Activated CD4-positive, alpha-beta T cell treated with anti-CD3 and anti-CD28 coated beads, Interleukin-2, amount 10 ng/mL, durations not matched to agents 24 days and 14 days (primary cell): Measurements from ENCODE around the gene UBA3. TPM values are rescaled to one million over a fixed set of nuclear protein-coding genes. Genes with fewer than 3 reads are reported as not detected.

ENCODE experiments used
- DNase-seq: peaks from one replicate; pipeline ENCODE4 v3.0.0; 2022
- H3K27ac Mint-ChIP-seq: one replicate; pipeline ENCODE4 v1.8.0; 2022; ENCODE audit warnings: mild to moderate bottlenecking, mixed read lengths
- H3K27me3 Mint-ChIP-seq: one replicate; pipeline ENCODE4 v1.8.0; 2022; ENCODE audit warnings: mixed read lengths
- H3K36me3 Mint-ChIP-seq: one replicate; pipeline ENCODE4 v1.8.0; 2022; ENCODE audit warnings: low read depth, mild to moderate bottlenecking, mixed read lengths
- H3K4me1 Mint-ChIP-seq: one replicate; pipeline ENCODE4 v1.8.0; 2021; ENCODE audit warnings: mixed read lengths
- H3K4me3 Mint-ChIP-seq: one replicate; pipeline ENCODE4 v1.8.0; 2022; ENCODE audit warnings: mild to moderate bottlenecking, moderate library complexity, mixed read lengths
- H3K9me3 Mint-ChIP-seq: one replicate; pipeline ENCODE4 v1.8.0; 2021; ENCODE audit warnings: mixed read lengths
- intact Hi-C: fragments of 100-400 bp; cut with micrococcal nuclease; formaldehyde crosslinking; loops from one replicate; pipeline ENCODE4 v1.15.1; 2023
- total RNA-seq: library from RNA; stranded (reverse); gene quantifications from 2 replicates; pipeline ENCODE4 v1.2.3, GENCODE V29; 2022

The UBA3 gene
- total RNA-seq, 1 donor from 2014 or later, result 95.3 TPM

- H3K36me3 Mint-ChIP-seq, result no peaks in the 10 kb centered on the region
- intact Hi-C loops, result no loop called here
- peaks cover 4% of the 10 kb centered on the region for H3K9me3 Mint-ChIP-seq
- DNase-seq, result no peak
- H3K4me1 Mint-ChIP-seq, result peaks cover 6% of the 10 kb centered on the region
- H3K4me3 Mint-ChIP-seq, result no peak overlapping the region
- peaks cover 2% of the 10 kb centered on the region for H3K27me3 Mint-ChIP-seq
- no peak overlapping the region for H3K27ac Mint-ChIP-seq
Observed at GRCh38 chr3:69115731-69116130, 35.6 kb upstream of the UBA3 start.

GRCh38 chr3:69113536-69113935, 33.4 kb upstream of the UBA3 start:
- Mint-ChIP-seq H3K27me3 (no peaks in the 10 kb centered on the region), H3K4me3 (no peak overlapping the region), H3K36me3 (no peaks in the 10 kb centered on the region), H3K4me1 (peaks cover 6% of the 10 kb centered on the region), H3K27ac (no peak overlapping the region), H3K9me3 (peaks cover 4% of the 10 kb centered on the region)
- DNase-seq, result no peak
- intact Hi-C loops, result no loop called here

- Mint-ChIP-seq H3K4me1 (peaks cover 6% of the 10 kb centered on the region), H3K4me3 (no peak overlapping the region), H3K27ac (no peak overlapping the region), H3K36me3 (peaks cover 5% of the 10 kb centered on the region), H3K27me3 (no peaks in the 10 kb centered on the region), H3K9me3 (peaks cover 4% of the 10 kb centered on the region)
- intact Hi-C loops, result no loop called here
- DNase-seq, result no peak
Observed at GRCh38 chr3:69110941-69111546, 30.9 kb upstream of the UBA3 start.

- no peaks in the 10 kb centered on the region for H3K27me3 Mint-ChIP-seq
- intact Hi-C loops, result no loop called here
- H3K36me3 Mint-ChIP-seq, result peaks cover 22% of the 10 kb centered on the region
- H3K9me3 Mint-ChIP-seq, result peaks cover 4% of the 10 kb centered on the region
- H3K27ac Mint-ChIP-seq, result no peak overlapping the region
- H3K4me1 Mint-ChIP-seq, result peaks cover 13% of the 10 kb centered on the region
- no peak for DNase-seq
- H3K4me3 Mint-ChIP-seq, result no peak overlapping the region
Observed at GRCh38 chr3:69108811-69109210, 28.6 kb upstream of the UBA3 start.

GRCh38 chr3:69107841-69108240, 27.7 kb upstream of the UBA3 start:
- H3K27ac Mint-ChIP-seq, result no peak overlapping the region
- H3K4me3 Mint-ChIP-seq, result no peak overlapping the region
- peaks cover 15% of the 10 kb centered on the region for H3K4me1 Mint-ChIP-seq
- intact Hi-C loops, result no loop called here
- no peaks in the 10 kb centered on the region for H3K27me3 Mint-ChIP-seq
- peaks cover 30% of the 10 kb centered on the region for H3K36me3 Mint-ChIP-seq
- no peaks in the 10 kb centered on the region for H3K9me3 Mint-ChIP-seq
- DNase-seq, result no peak

- DNase-seq, result no peak
- Mint-ChIP-seq H3K4me1 (peaks cover 25% of the 10 kb centered on the region), H3K27ac (no peak overlapping the region), H3K9me3 (no peaks in the 10 kb centered on the region), H3K4me3 (no peak overlapping the region), H3K27me3 (no peaks in the 10 kb centered on the region), H3K36me3 (peaks cover 48% of the 10 kb centered on the region)
- intact Hi-C loops, result no loop called here
Observed at GRCh38 chr3:69105320-69105719, 25.2 kb upstream of the UBA3 start.

GRCh38 chr3:69104586-69104985, 24.4 kb upstream of the UBA3 start:
- Mint-ChIP-seq H3K4me3 (no peak overlapping the region), H3K36me3 (peaks cover 54% of the 10 kb centered on the region), H3K27ac (no peak overlapping the region), H3K4me1 (peaks cover 28% of the 10 kb centered on the region), H3K27me3 (no peaks in the 10 kb centered on the region), H3K9me3 (no peaks in the 10 kb centered on the region)
- intact Hi-C loops, result no loop called here
- DNase-seq, result no peak

GRCh38 chr3:69103123-69103522, 23.0 kb upstream of the UBA3 start:
- no peak overlapping the region for H3K27ac Mint-ChIP-seq
- no peak for DNase-seq
- H3K4me3 Mint-ChIP-seq, result no peak overlapping the region
- H3K36me3 Mint-ChIP-seq, result peaks cover 57% of the 10 kb centered on the region
- H3K27me3 Mint-ChIP-seq, result no peaks in the 10 kb centered on the region
- peaks cover 28% of the 10 kb centered on the region for H3K4me1 Mint-ChIP-seq
- intact Hi-C loops, result no loop called here
- H3K9me3 Mint-ChIP-seq, result no peaks in the 10 kb centered on the region

GRCh38 chr3:69102384-69102783, 22.2 kb upstream of the UBA3 start:
- Mint-ChIP-seq H3K36me3 (peaks cover 58% of the 10 kb centered on the region), H3K4me3 (no peak overlapping the region), H3K9me3 (no peaks in the 10 kb centered on the region), H3K27ac (no peak overlapping the region), H3K4me1 (peaks cover 32% of the 10 kb centered on the region), H3K27me3 (no peaks in the 10 kb centered on the region)
- DNase-seq, result no peak
- intact Hi-C loops, result no loop called here

- H3K4me3 Mint-ChIP-seq, result no peak overlapping the region
- H3K9me3 Mint-ChIP-seq, result no peaks in the 10 kb centered on the region
- DNase-seq, result no peak
- H3K4me1 Mint-ChIP-seq, result peaks cover 48% of the 10 kb centered on the region
- H3K27ac Mint-ChIP-seq, result peak overlapping the region; percentile 53
- intact Hi-C loops, result no loop called here
- H3K36me3 Mint-ChIP-seq, result peaks cover 67% of the 10 kb centered on the region
- no peaks in the 10 kb centered on the region for H3K27me3 Mint-ChIP-seq
Observed at GRCh38 chr3:69099576-69099975, 19.4 kb upstream of the UBA3 start.

- no peak for DNase-seq
- peak overlapping the region; percentile 76 for H3K27ac Mint-ChIP-seq
- peaks cover 66% of the 10 kb centered on the region for H3K36me3 Mint-ChIP-seq
- peaks cover 57% of the 10 kb centered on the region for H3K4me1 Mint-ChIP-seq
- H3K9me3 Mint-ChIP-seq, result no peaks in the 10 kb centered on the region
- H3K4me3 Mint-ChIP-seq, result peak overlapping the region; percentile 28
- intact Hi-C loops, result no loop called here
- H3K27me3 Mint-ChIP-seq, result no peaks in the 10 kb centered on the region
Observed at GRCh38 chr3:69097407-69098086, 17.4 kb upstream of the UBA3 start.

- H3K36me3 Mint-ChIP-seq, result peaks cover 62% of the 10 kb centered on the region
- peak overlapping the region; percentile 85 for H3K4me3 Mint-ChIP-seq
- H3K27me3 Mint-ChIP-seq, result no peaks in the 10 kb centered on the region
- DNase-seq, result no peak
- intact Hi-C loops, result no loop called here
- peaks cover 58% of the 10 kb centered on the region for H3K4me1 Mint-ChIP-seq
- peak overlapping the region; percentile 95 for H3K27ac Mint-ChIP-seq
- no peaks in the 10 kb centered on the region for H3K9me3 Mint-ChIP-seq
Observed at GRCh38 chr3:69096299-69096698, 16.1 kb upstream of the UBA3 start.

GRCh38 chr3:69095636-69096035, 15.5 kb upstream of the UBA3 start:
- Mint-ChIP-seq H3K9me3 (no peaks in the 10 kb centered on the region), H3K36me3 (peaks cover 65% of the 10 kb centered on the region), H3K27me3 (no peaks in the 10 kb centered on the region), H3K4me3 (peak overlapping the region; percentile 85), H3K4me1 (peaks cover 62% of the 10 kb centered on the region), H3K27ac (peak overlapping the region; percentile 95)
- intact Hi-C loops, result loop anchor here (2.0 kb wide), 2 partner anchors 15 to 43 kb away; partner anchors contain the start of genes TMF1 and UBA3
- DNase-seq, result peak; percentile 76

- Mint-ChIP-seq H3K4me3 (peak overlapping the region; percentile 89), H3K27me3 (no peaks in the 10 kb centered on the region), H3K27ac (peak overlapping the region; percentile 97), H3K36me3 (peaks cover 67% of the 10 kb centered on the region), H3K4me1 (peaks cover 69% of the 10 kb centered on the region), H3K9me3 (no peaks in the 10 kb centered on the region)
- DNase-seq, result peak; percentile 68
- intact Hi-C loops, result loop anchor here (1.0 to 2.0 kb wide), 3 partner anchors 14 to 106 kb away; partner anchors contain the start of genes TMF1 and UBA3
Observed at GRCh38 chr3:69094467-69095205, 14.5 kb upstream of the UBA3 start.
